GM06990 (cell line): ENCODE data around the gene CNTNAP5.

Source experiments
- DNase-seq: peaks from one replicate; pipeline ENCODE4 v3.0.0-alpha.2; 2011; ENCODE audit not compliant: insufficient read length; ENCODE audit errors: extremely low read depth
- H3K27me3 ChIP-seq: replicated peaks from 2 replicates; pipeline ENCODE4 v1.6.0; 2011; ENCODE audit warnings: low read length; ENCODE audit not compliant: control insufficient read depth, insufficient read depth
- H3K36me3 ChIP-seq: 2 replicates; pipeline ENCODE4 v1.5.1; 2011; ENCODE audit warnings: low read length; ENCODE audit not compliant: control insufficient read depth, insufficient read depth
- H3K4me3 ChIP-seq: replicated peaks from 2 replicates; pipeline ENCODE4 v1.5.1; 2011; ENCODE audit warnings: low read depth, mild to moderate bottlenecking, control low read depth, low read length
- CTCF ChIP-seq: IDR thresholded peaks from 2 replicates; pipeline ENCODE4 v1.5.1; 2011; ENCODE audit warnings: low read length, control low read depth, mild to moderate bottlenecking, inconsistent platforms; ENCODE audit not compliant: insufficient read depth, poor library complexity, severe bottlenecking

Gene CNTNAP5

DNA sequence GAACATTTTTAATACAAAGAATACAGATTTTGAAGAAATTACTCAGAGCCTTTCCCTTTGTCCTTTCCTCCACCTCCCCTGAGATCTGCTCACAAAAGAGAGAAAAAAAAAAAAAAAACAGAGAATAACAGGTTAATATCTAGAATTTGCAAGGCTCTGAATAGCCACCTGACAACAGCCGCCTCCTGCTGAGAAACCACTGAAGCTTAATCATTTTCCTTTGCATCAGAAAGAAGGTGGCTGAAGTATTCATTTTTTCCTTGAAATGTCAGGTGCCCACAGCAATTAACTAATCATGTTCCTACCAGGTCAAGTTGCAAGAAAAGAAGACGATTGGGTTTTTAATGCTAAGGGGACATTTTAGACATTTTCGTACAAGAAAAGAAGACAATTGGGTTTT, 21.2 kb downstream of the CNTNAP5 start:
- DNase-seq = no peak
- H3K4me3 ChIP-seq = no peak overlapping the region
- no peak for TF ChIP-seq CTCF

GRCh38 chr2:124048102-124048501, 23.0 kb downstream of the CNTNAP5 start:
- no peak for TF ChIP-seq CTCF
- H3K36me3 ChIP-seq = no peaks in the 10 kb centered on the region
- DNase-seq = no peak
- H3K27me3 ChIP-seq = no peaks in the 10 kb centered on the region
- no peak overlapping the region for H3K4me3 ChIP-seq

More for the DNA sequence above, 21.2 kb downstream of the CNTNAP5 start:
- Histone ChIP-seq H3K36me3 (no peaks in the 10 kb centered on the region), H3K27me3 (no peaks in the 10 kb centered on the region)

GRCh38 chr2:124048664-124049063, 23.6 kb downstream of the CNTNAP5 start:
- DNase-seq = no peak
- no peak overlapping the region for H3K4me3 ChIP-seq
- H3K27me3 ChIP-seq = no peaks in the 10 kb centered on the region
- H3K36me3 ChIP-seq = no peaks in the 10 kb centered on the region
- TF ChIP-seq CTCF = no peak

DNA sequence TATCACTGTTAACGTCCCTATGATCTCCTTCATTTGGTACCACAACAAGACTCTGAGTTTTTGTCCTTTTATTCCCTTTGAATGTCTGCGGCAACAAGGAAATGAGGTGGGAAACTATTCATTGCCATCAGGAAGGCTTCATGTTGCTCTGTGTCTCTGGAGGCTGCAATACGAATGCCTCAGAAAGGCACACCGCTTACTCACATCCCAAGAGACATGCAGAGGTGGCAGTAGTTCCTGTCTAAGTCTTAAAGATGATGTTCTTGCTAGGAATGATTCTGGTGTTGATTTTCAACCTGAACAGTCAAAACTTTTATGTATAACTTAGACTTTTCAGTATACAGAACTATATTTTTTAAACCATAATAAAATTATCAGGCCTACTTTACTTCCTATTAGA, 24.0 kb downstream of the CNTNAP5 start:
- DNase-seq = no peak
- no peak for TF ChIP-seq CTCF
- H3K36me3 ChIP-seq = no peaks in the 10 kb centered on the region
- no peak overlapping the region for H3K4me3 ChIP-seq
- no peaks in the 10 kb centered on the region for H3K27me3 ChIP-seq

GRCh38 chr2:124050833-124051497, 25.9 kb downstream of the CNTNAP5 start:
- Histone ChIP-seq H3K27me3 (no peaks in the 10 kb centered on the region), H3K36me3 (no peaks in the 10 kb centered on the region), H3K4me3 (no peak overlapping the region)
- TF ChIP-seq CTCF = no peak
- DNase-seq = no peak

DNA sequence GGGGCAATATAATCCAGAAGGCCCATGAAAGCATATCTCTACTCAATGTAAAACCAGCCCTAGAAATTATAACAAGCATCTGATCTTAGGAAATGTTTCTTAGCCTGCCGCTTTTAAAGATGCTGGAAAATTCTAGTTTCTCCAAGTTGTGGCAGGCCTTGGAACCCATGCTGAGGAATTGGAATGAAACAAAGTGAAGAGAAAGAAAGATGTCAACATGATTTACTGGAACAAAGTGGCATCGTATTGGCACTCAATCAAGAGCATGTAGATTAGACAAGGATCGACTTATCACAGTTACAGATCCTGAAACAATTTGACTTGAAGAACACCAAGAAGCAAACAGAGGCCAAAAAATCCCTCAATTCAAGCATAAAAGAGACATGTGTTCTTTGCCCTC, 28.7 kb downstream of the CNTNAP5 start:
- no peak for DNase-seq
- H3K36me3 ChIP-seq = no peaks in the 10 kb centered on the region
- H3K27me3 ChIP-seq = no peaks in the 10 kb centered on the region
- no peak for TF ChIP-seq CTCF
- no peak overlapping the region for H3K4me3 ChIP-seq
